H1 (cell line): ENCODE measurements around the gene ZNF407. TPM values are rescaled to one million over a fixed set of nuclear protein-coding genes. Genes with fewer than 3 reads are reported as not detected.

Source experiments
- CTCF ChIA-PET: fragments of 300-600 bp; sonication (Branson Sonifier 250); formaldehyde crosslinking; loops from one replicate; lab custom pipeline; 2021; ENCODE audit not compliant: partially characterized antibody; lab: Charles Lee
- POLR2A ChIA-PET: fragments of 300-600 bp; sonication (Branson Sonifier 250); formaldehyde crosslinking; loops from one replicate; lab custom pipeline; 2021; ENCODE audit warnings: inconsistent platforms; ENCODE audit not compliant: partially characterized antibody; lab: Charles Lee
- DNase-seq, 2 experiments: peaks; one replicate each; pipeline versions ENCODE4 v3.0.0 to v3.0.0-alpha.2; 2010 to 2022; ENCODE audit warnings: low spot score in 2 of 2, low read depth in 1 of 2, mixed read lengths in 1 of 2
- FAIRE-seq: peaks from 2 replicates; lab custom pipeline; 2011; peaks lifted over from hg19 to GRCh38; lab: Jason Lieb, UNC
- H2AFZ ChIP-seq: 2 replicates; pipeline ENCODE4 v1.8.1; 2012; ENCODE audit warnings: low read length, inconsistent platforms
- H2AK5ac ChIP-seq: 2 replicates; pipeline ENCODE4 v1.6.1; 2013; ENCODE audit warnings: low read depth, low read length
- H2BK120ac ChIP-seq: replicated peaks from 2 replicates; pipeline ENCODE3; 2013; ENCODE audit warnings: low read depth, low read length, inconsistent platforms
- H2BK12ac ChIP-seq: 2 replicates; pipeline ENCODE4 v1.6.1; 2013; ENCODE audit warnings: low read depth, low read length
- H2BK15ac ChIP-seq: 2 replicates; pipeline ENCODE4 v1.6.1; 2013; ENCODE audit warnings: low read length
- H2BK20ac ChIP-seq: 2 replicates; pipeline ENCODE4 v1.6.1; 2013; ENCODE audit warnings: low read length
- H2BK5ac ChIP-seq: 2 replicates; pipeline ENCODE4 v1.6.1; 2013; ENCODE audit warnings: low read depth, low read length
- H3K14ac ChIP-seq: 2 replicates; pipeline ENCODE4 v1.6.1; 2013; ENCODE audit warnings: inconsistent platforms; ENCODE audit not compliant: insufficient read length
- H3K18ac ChIP-seq: 2 replicates; pipeline ENCODE4 v1.6.1; 2013; ENCODE audit warnings: low read length; ENCODE audit errors: extremely low read depth
- H3K23ac ChIP-seq: 2 replicates; pipeline ENCODE4 v1.6.1; 2013; ENCODE audit warnings: inconsistent platforms; ENCODE audit not compliant: insufficient read length
- H3K23me2 ChIP-seq: 2 replicates; pipeline ENCODE4 v1.6.1; 2013; ENCODE audit warnings: low read depth, low read length
- H3K27ac ChIP-seq: 2 replicates; pipeline ENCODE4 v1.6.1; 2011; ENCODE audit warnings: low read depth, low read length, inconsistent platforms
- H3K27me3 ChIP-seq, 4 experiments: replicated peaks in 1 of 4; 1 replicate in 1 of 4; 2 replicates in 3 of 4; pipeline versions ENCODE4 v1.6.1 to v1.8.1; 2011 to 2013; ENCODE audit warnings: low read length in 3 of 4, mild to moderate bottlenecking in 3 of 4, inconsistent platforms in 2 of 4, mixed read lengths in 2 of 4, moderate library complexity in 1 of 4; ENCODE audit not compliant: control insufficient read depth in 3 of 4, insufficient read depth in 3 of 4; ENCODE audit errors: extremely low read depth in 1 of 4
- H3K36me3 ChIP-seq, 4 experiments: 2 replicates each; pipeline versions ENCODE4 v1.6.1 to v1.8.1; 2011 to 2013; ENCODE audit warnings: mild to moderate bottlenecking in 4 of 4, low read length in 3 of 4, moderate library complexity in 2 of 4, control low read depth in 1 of 4, inconsistent platforms in 1 of 4; ENCODE audit not compliant: insufficient read depth in 4 of 4, control insufficient read depth in 2 of 4
- H3K4ac ChIP-seq: replicated peaks from 2 replicates; pipeline ENCODE3; 2013; ENCODE audit warnings: low read length, low read depth, mixed read lengths, inconsistent platforms; ENCODE audit not compliant: insufficient read length
- H3K4me1 ChIP-seq, 4 experiments: replicated peaks in 1 of 4; 1 replicate in 1 of 4; 2 replicates in 3 of 4; pipeline versions ENCODE4 v1.6.1 to v1.8.1; 2011 to 2013; ENCODE audit warnings: low read length in 3 of 4, inconsistent platforms in 2 of 4, mixed read lengths in 1 of 4; ENCODE audit not compliant: insufficient read depth in 4 of 4, control insufficient read depth in 3 of 4
- H3K4me2 ChIP-seq, 2 experiments: 2 replicates each; pipeline versions ENCODE4 v1.6.1 to v1.8.1; 2011 to 2013; ENCODE audit warnings: low read depth in 2 of 2, low read length in 2 of 2, control low read depth in 1 of 2, inconsistent platforms in 1 of 2, mild to moderate bottlenecking in 1 of 2; ENCODE audit not compliant: insufficient read depth in 1 of 2
- H3K4me3 ChIP-seq, 4 experiments: fragments of 200-600, 300-600 bp in 1 of 4; sonication (generic), shearing (Covaris generic), sonication (Bioruptor Twin) in 1 of 4; 2 replicates each; pipeline versions ENCODE4 v1.5.1 to v1.8.1; 2011 to 2016; ENCODE audit warnings: low read length in 4 of 4, low read depth in 3 of 4, control low read depth in 2 of 4, inconsistent platforms in 2 of 4, mild to moderate bottlenecking in 2 of 4, mixed read lengths in 1 of 4, moderate library complexity in 1 of 4; ENCODE audit not compliant: insufficient read depth in 2 of 4; ENCODE audit errors: extremely low read depth in 1 of 4
- H3K56ac ChIP-seq: replicated peaks from 2 replicates; pipeline ENCODE3; 2013; ENCODE audit warnings: low read depth, mild to moderate bottlenecking, mixed read lengths, low read length, inconsistent platforms; ENCODE audit not compliant: insufficient read length
- H3K79me1 ChIP-seq: 2 replicates; pipeline ENCODE4 v1.6.1; 2013; ENCODE audit warnings: low read depth, low read length, control low read depth
- H3K79me2 ChIP-seq, 2 experiments: 2 replicates each; pipeline versions ENCODE4 v1.6.1 to v1.8.1; 2012 to 2013; ENCODE audit warnings: low read length in 2 of 2, mild to moderate bottlenecking in 2 of 2, inconsistent platforms in 1 of 2; ENCODE audit not compliant: insufficient read depth in 2 of 2, control insufficient read depth in 1 of 2
- H3K9ac ChIP-seq, 4 experiments: replicated peaks in 1 of 4; 1 replicate in 1 of 4; 2 replicates in 3 of 4; pipeline versions ENCODE4 v1.6.1 to v1.8.1; 2011 to 2013; ENCODE audit warnings: low read depth in 3 of 4, low read length in 3 of 4, control low read depth in 2 of 4, mild to moderate bottlenecking in 2 of 4, moderate library complexity in 2 of 4, inconsistent platforms in 1 of 4; ENCODE audit errors: extremely low read depth in 1 of 4
- H3K9me3 ChIP-seq, 2 experiments: 2 replicates each; pipeline versions ENCODE4 v1.6.1 to v1.8.1; 2012 to 2013; ENCODE audit warnings: mild to moderate bottlenecking in 2 of 2, moderate library complexity in 2 of 2, control low read depth in 1 of 2, inconsistent platforms in 1 of 2, low read depth in 1 of 2, low read length in 1 of 2, mixed read lengths in 1 of 2; ENCODE audit not compliant: insufficient read depth in 2 of 2
- H4K20me1 ChIP-seq, 2 experiments: replicated peaks in 1 of 2; 2 replicates each; pipeline versions ENCODE3 to v1.8.1; 2011 to 2013; ENCODE audit warnings: inconsistent platforms in 2 of 2, low read length in 2 of 2, mild to moderate bottlenecking in 1 of 2; ENCODE audit not compliant: insufficient read depth in 2 of 2, control insufficient read depth in 1 of 2
- H4K5ac ChIP-seq: 2 replicates; pipeline ENCODE4 v1.6.1; 2013; ENCODE audit warnings: low read length, low read depth, mixed read lengths, inconsistent platforms; ENCODE audit not compliant: insufficient read length
- H4K8ac ChIP-seq: 2 replicates; pipeline ENCODE4 v1.8.0; 2013; ENCODE audit warnings: mild to moderate bottlenecking, moderate library complexity, low read length, inconsistent platforms; ENCODE audit not compliant: insufficient read depth; ENCODE audit errors: extremely low read depth
- H4K91ac ChIP-seq: replicated peaks from 2 replicates; pipeline ENCODE3; 2013; ENCODE audit warnings: low read length, mixed read lengths, inconsistent platforms; ENCODE audit not compliant: insufficient read length
- E2F6 ChIP-seq: IDR thresholded peaks from 2 replicates; pipeline ENCODE4 v1.6.1; 2012; ENCODE audit warnings: inconsistent platforms
- whole genome bisulfite sequencing, 2 experiments: shearing (Covaris generic) in 1 of 2; methylation state at CpG; one replicate each; pipeline versions ENCODE4 v1.1.6 to v1.1.7; 2013 to 2015; ENCODE audit warnings: low lambda C conversion rate in 2 of 2, mixed read lengths in 2 of 2, inconsistent platforms in 1 of 2, low coverage in 1 of 2, missing lambda C conversion rate in 1 of 2; ENCODE audit not compliant: insufficient replicate concordance in 2 of 2, insufficient coverage in 1 of 2, insufficient read length in 1 of 2; ENCODE audit errors: extremely low coverage in 1 of 2, missing lambda C conversion rate in 1 of 2; 5-methylcytosine and 5-hydroxymethylcytosine counted together
- polyA plus RNA-seq, 7 experiments: library from polyadenylated mRNA; depleted of rRNA in 3 of 7; stranded (reverse) in 5 of 7; unstranded in 2 of 7; fragments of >200 nt in 5 of 7; fragments of 200-250 nt in 2 of 7; gene quantifications; 1 replicate in 5 of 7; 2 replicates in 1 of 7; 4 replicates in 1 of 7; pipeline versions ENCODE4 v1.2.1 to v1.2.3, GENCODE V29; 2011 to 2013; ENCODE audit warnings: missing spikeins in 2 of 7, mixed read lengths in 2 of 7
- total RNA-seq: library from RNA; stranded (reverse); fragmentation: NEBNext Ultra II Directional; extraction: Animal tissue kit (Norgen Biotek cat#: 25700); gene quantifications from 2 replicates; pipeline ENCODE4 v1.2.1, GENCODE V29; 2021

ZNF407 gene
- total and polyA plus RNA-seq, 2 of the 8 experiments (the other 6 are each of a cell fraction or from before 2014, with no cell fraction given): 1.5 to 6.8 TPM

GRCh38 chr18:75068682-75069435, 471.2 kb downstream of the ZNF407 start:
- no peak overlapping the region for H2BK5ac ChIP-seq
- H2BK12ac ChIP-seq: no peak overlapping the region
- H3K18ac ChIP-seq: no peak overlapping the region
- ChIA-PET POLR2A (no interaction called here), CTCF (interaction anchor here (0.8 to 1.8 kb wide), 5 partner anchors 9 to 410 kb away, joined by 3 to 4 read pairs (median 4); no protein-coding TSS in a partner anchor)
- no peak for TF ChIP-seq E2F6
- H2AK5ac ChIP-seq: no peak overlapping the region
- H2BK15ac ChIP-seq: no peak overlapping the region
- no peak for DNase-seq
- H2AFZ ChIP-seq: no peak overlapping the region
- no peaks in the 10 kb centered on the region for H3K23me2 ChIP-seq
- H4K5ac ChIP-seq: no peak overlapping the region
- no peak overlapping the region for H3K9ac ChIP-seq
- H4K8ac ChIP-seq: no peak overlapping the region
- no peak overlapping the region for H4K91ac ChIP-seq
- no peak overlapping the region for H2BK20ac ChIP-seq
- H3K4me1 ChIP-seq: peaks cover 0 to 4% (median 0%) of the 10 kb centered on the region in 4 experiments; a peak in 2 of 7 replicates
- no peaks in the 10 kb centered on the region for H4K20me1 ChIP-seq
- WGBS, 2 experiments: 89% methylated on average over 20 of the region's 20 CpGs; no CpG with 5 or more reads in 1 of the 2 experiments
- H3K4me2 ChIP-seq: no peak overlapping the region
- no peaks in the 10 kb centered on the region for H3K36me3 ChIP-seq
- no peaks in the 10 kb centered on the region for H3K79me1 ChIP-seq
- H3K4me3 ChIP-seq: no peak overlapping the region
- H3K9me3 ChIP-seq: no peaks in the 10 kb centered on the region
- no peak overlapping the region for H3K56ac ChIP-seq
- no peak overlapping the region for H3K14ac ChIP-seq
- no peaks in the 10 kb centered on the region for H3K27me3 ChIP-seq
- H2BK120ac ChIP-seq: no peak overlapping the region
- H3K79me2 ChIP-seq: no peaks in the 10 kb centered on the region
- no peak overlapping the region for H3K4ac ChIP-seq
- FAIRE-seq: no peak
- H3K27ac ChIP-seq: no peak overlapping the region
- H3K23ac ChIP-seq: no peak overlapping the region
